Skeletal muscle tissue (tissue), 4 donors: ENCODE data around the gene FERD3L. TPM values are rescaled to one million over a fixed set of nuclear protein-coding genes. Genes with fewer than 3 reads are reported as not detected.

ENCODE experiments used
- H3K27ac ChIP-seq: one replicate; pipeline ENCODE4 v1.7.0; 2013; ENCODE audit warnings: mild to moderate bottlenecking, low read depth, low read length, inconsistent platforms
- H3K27me3 ChIP-seq, 3 donors: one replicate each; pipeline ENCODE4 v1.7.0; 2013; ENCODE audit warnings: low read length in 3 of 3; ENCODE audit not compliant: control insufficient read depth in 3 of 3, insufficient read depth in 3 of 3
- H3K36me3 ChIP-seq, 3 donors: one replicate each; pipeline ENCODE4 v1.7.0; 2013; ENCODE audit warnings: low read length in 3 of 3; ENCODE audit not compliant: control insufficient read depth in 3 of 3, insufficient read depth in 3 of 3
- H3K4me1 ChIP-seq, 3 donors: one replicate each; pipeline ENCODE4 v1.7.0; 2013; ENCODE audit warnings: low read length in 3 of 3, mild to moderate bottlenecking in 3 of 3; ENCODE audit not compliant: control insufficient read depth in 3 of 3, insufficient read depth in 3 of 3
- H3K4me3 ChIP-seq, 3 donors: one replicate each; pipeline ENCODE4 v1.7.0; 2013; ENCODE audit warnings: low read length in 3 of 3
- H3K9ac ChIP-seq, 3 donors: one replicate each; pipeline ENCODE4 v1.7.0; 2013; ENCODE audit warnings: low read length in 3 of 3, mild to moderate bottlenecking in 3 of 3, moderate library complexity in 2 of 3, low read depth in 1 of 3
- H3K9me3 ChIP-seq, 3 donors: one replicate each; pipeline ENCODE4 v1.7.0; 2013; ENCODE audit warnings: low read length in 3 of 3; ENCODE audit not compliant: control insufficient read depth in 3 of 3
- total RNA-seq: library from RNA; depleted of rRNA; stranded (reverse); fragments of >200 nt; gene quantifications from one replicate; pipeline ENCODE4 v1.2.3, GENCODE V29; 2014
- donor health status: Osteomylitis.

The FERD3L gene
- total RNA-seq, 1 donor from 2014 or later = not detected

DNA sequence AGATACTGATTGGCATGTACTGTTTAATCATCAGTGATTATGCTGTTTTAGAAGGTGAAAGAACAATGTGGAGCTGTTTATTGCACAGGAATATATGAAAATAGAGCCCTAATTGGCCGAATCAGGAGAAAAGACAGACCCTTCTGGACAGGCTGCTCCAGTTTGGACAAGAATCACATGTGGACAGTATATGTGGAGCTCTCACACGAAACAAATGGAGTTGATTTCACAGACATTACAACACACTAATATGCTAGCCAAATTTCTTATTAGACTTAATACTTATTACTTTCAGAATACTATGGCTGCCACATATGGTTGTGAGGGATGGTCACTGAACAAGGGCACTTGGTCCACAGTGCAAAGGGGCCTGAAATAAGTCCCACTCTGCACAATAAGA lies 43.3 kb downstream of the FERD3L start:
- H3K27me3 ChIP-seq = peaks cover 26 to 30% (median 30%) of the 10 kb centered on the region in 3 donors
- no peaks in the 10 kb centered on the region for H3K36me3 ChIP-seq
- H3K4me3 ChIP-seq = no peak overlapping the region
- no peaks in the 10 kb centered on the region for H3K9me3 ChIP-seq
- no peak overlapping the region for H3K9ac ChIP-seq
- H3K27ac ChIP-seq = no peak overlapping the region
- H3K4me1 ChIP-seq = peaks cover 0 to 8% (median 5%) of the 10 kb centered on the region in 3 donors

DNA sequence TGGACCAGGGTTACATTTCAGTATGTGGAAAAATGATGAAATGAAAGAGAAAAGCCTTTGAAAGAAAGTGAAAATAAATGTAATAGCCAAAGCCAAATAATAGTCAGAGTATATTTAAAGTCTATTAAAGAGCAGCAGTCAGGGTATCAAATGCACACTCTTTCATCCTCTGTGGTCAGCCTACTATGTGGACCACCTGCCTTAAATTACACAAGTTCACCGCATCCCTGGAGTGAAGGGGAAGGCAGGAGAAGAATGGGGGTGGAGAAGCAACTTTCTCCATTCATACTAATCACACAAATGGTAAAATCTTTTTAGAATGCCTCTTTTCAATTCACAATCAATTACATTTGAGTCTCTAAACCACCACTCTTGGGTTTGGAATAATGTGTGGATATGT lies 43.7 kb downstream of the FERD3L start:
- H3K36me3 ChIP-seq = no peaks in the 10 kb centered on the region
- peaks cover 22 to 26% (median 26%) of the 10 kb centered on the region in 3 donors for H3K27me3 ChIP-seq
- H3K27ac ChIP-seq = no peak overlapping the region
- peaks cover 0 to 4% (median under 1%) of the 10 kb centered on the region in 3 donors for H3K4me1 ChIP-seq
- no peak overlapping the region for H3K9ac ChIP-seq
- no peak overlapping the region for H3K4me3 ChIP-seq
- no peaks in the 10 kb centered on the region for H3K9me3 ChIP-seq

DNA sequence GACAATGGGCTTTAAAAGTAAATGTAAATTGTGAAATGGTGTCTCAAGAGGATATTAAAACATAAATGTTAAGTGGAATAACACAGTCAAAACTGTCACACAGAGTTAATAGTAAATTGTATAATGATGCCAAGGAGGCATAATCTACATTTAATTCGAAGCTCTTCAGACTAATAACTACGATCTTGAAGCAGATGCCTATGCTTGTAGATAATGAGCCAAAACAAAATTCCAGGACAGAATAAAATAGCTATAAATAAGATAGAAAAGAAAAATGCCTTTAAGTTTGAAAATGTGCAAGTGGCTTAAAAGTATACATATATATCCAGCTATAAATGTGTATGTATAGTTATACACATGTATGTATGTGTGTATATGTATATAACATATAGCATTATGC lies 45.3 kb downstream of the FERD3L start:
- Histone ChIP-seq H3K27ac (no peak overlapping the region), H3K27me3 (peaks cover 13 to 16% (median 13%) of the 10 kb centered on the region in 3 donors), H3K4me1 (no peaks in the 10 kb centered on the region), H3K9ac (no peak overlapping the region), H3K36me3 (no peaks in the 10 kb centered on the region), H3K9me3 (no peaks in the 10 kb centered on the region), H3K4me3 (no peak overlapping the region)

DNA sequence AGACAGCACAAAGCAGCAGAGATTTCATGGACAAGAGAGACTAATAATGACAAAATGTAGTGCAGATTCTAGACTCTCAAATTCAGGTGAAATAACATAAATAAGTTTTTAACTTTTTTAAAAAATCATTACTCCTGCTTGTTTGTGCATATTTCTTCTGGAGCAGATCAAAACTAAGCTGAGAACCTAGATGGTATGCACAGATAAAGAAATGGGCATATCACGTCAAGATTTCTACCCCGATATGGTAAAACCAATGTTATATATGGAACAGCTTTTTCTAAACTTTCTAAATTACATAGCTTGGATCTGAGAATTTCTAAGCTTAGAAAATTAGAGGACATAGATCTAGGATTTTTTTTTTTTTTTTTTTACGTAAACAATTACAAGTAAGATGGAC lies 46.0 kb downstream of the FERD3L start:
- no peaks in the 10 kb centered on the region for H3K36me3 ChIP-seq
- H3K9ac ChIP-seq = no peak overlapping the region
- H3K9me3 ChIP-seq = no peaks in the 10 kb centered on the region
- H3K27ac ChIP-seq = no peak overlapping the region
- H3K4me3 ChIP-seq = no peak overlapping the region
- H3K4me1 ChIP-seq = no peaks in the 10 kb centered on the region
- H3K27me3 ChIP-seq = peaks cover 8 to 16% (median 13%) of the 10 kb centered on the region in 3 donors

- no peak overlapping the region for H3K9ac ChIP-seq
- H3K4me1 ChIP-seq = no peaks in the 10 kb centered on the region
- H3K9me3 ChIP-seq = no peaks in the 10 kb centered on the region
- no peak overlapping the region for H3K4me3 ChIP-seq
- no peaks in the 10 kb centered on the region for H3K36me3 ChIP-seq
- no peak overlapping the region for H3K27ac ChIP-seq
- H3K27me3 ChIP-seq = peaks cover 8 to 16% (median 13%) of the 10 kb centered on the region in 3 donors
Observed at GRCh38 chr7:19098510-19098909, 46.7 kb downstream of the FERD3L start.

GRCh38 chr7:19097165-19098055 lies 47.8 kb downstream of the FERD3L start:
- Histone ChIP-seq H3K27ac (no peak overlapping the region), H3K4me3 (no peak overlapping the region), H3K36me3 (no peaks in the 10 kb centered on the region), H3K9ac (no peak overlapping the region), H3K27me3 (peaks cover 5 to 10% (median 6%) of the 10 kb centered on the region in 3 donors), H3K4me1 (no peaks in the 10 kb centered on the region), H3K9me3 (no peaks in the 10 kb centered on the region)

GRCh38 chr7:19095353-19095860 lies 49.8 kb downstream of the FERD3L start:
- no peaks in the 10 kb centered on the region for H3K4me1 ChIP-seq
- no peak overlapping the region for H3K4me3 ChIP-seq
- no peaks in the 10 kb centered on the region for H3K9me3 ChIP-seq
- no peak overlapping the region for H3K27ac ChIP-seq
- no peaks in the 10 kb centered on the region for H3K36me3 ChIP-seq
- H3K9ac ChIP-seq = no peak overlapping the region
- H3K27me3 ChIP-seq = peaks cover 0 to 3% (median 0%) of the 10 kb centered on the region in 3 donors

Other genes starting within 250 kb of the FERD3L start
- gene TWIST1, start 27.8 kb downstream of the FERD3L start, total RNA-seq = 12.0 TPM